ENCODE measurements around the gene BACH2.

DNA sequence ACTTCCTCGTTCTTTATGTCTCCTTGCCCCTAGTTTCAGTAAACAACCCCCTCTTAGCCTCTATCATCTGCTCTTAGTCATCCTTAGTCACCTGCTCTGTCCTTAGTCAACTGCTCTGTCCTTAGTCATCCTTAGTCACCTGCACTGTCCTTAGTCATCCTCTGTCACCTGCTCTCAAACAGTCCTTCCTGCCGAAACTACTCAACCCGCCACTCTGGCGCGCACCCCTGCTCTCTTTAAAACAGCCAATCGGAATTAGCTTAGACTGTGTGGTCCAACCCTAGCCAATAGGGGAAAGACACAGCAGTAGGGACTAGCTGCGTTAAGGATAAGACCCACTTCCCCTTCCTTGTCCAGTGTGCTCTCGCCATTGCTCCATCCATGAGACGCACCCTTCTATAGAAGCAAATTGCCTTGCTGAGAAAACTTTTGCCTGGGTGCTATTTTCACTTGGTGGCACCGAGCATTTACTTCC, 73.9 kb downstream of the BACH2 start:
- TF ChIP-seq REST (IDR thresholded peaks at IDR 0.05; ENCODE audit: borderline replicate concordance) (no peak), REST (CRISPR knock-in tag; IDR thresholded peaks at IDR 0.05; ENCODE audit: low read depth) (no peak), ZFPM2 (CRISPR knock-in tag; IDR thresholded peaks at IDR 0.05) (no peak), TRIM24 (IDR thresholded peaks at IDR 0.05) (peak; percentile 94 to 97), ZNF436 (CRISPR knock-in tag; IDR thresholded peaks at IDR 0.05) (no peak), SNRNP70 (optimal IDR thresholded peaks at IDR 0.05; ENCODE audit: low read depth, low read length) (no peak), ARID4B (CRISPR knock-in tag; IDR thresholded peaks at IDR 0.05) (no peak), MTF1 (CRISPR knock-in tag; IDR thresholded peaks at IDR 0.05; ENCODE audit: borderline replicate concordance) (no peak), PHF8 (IDR thresholded peaks at IDR 0.05; ENCODE audit: borderline replicate concordance, low read length) (no peak), BMI1 (IDR thresholded peaks at IDR 0.05; ENCODE audit: low read length) (no peak), TCF7 (IDR thresholded peaks at IDR 0.05; ENCODE audit: borderline replicate concordance) (no peak)
- TF ChIP-seq, protein P1, sequence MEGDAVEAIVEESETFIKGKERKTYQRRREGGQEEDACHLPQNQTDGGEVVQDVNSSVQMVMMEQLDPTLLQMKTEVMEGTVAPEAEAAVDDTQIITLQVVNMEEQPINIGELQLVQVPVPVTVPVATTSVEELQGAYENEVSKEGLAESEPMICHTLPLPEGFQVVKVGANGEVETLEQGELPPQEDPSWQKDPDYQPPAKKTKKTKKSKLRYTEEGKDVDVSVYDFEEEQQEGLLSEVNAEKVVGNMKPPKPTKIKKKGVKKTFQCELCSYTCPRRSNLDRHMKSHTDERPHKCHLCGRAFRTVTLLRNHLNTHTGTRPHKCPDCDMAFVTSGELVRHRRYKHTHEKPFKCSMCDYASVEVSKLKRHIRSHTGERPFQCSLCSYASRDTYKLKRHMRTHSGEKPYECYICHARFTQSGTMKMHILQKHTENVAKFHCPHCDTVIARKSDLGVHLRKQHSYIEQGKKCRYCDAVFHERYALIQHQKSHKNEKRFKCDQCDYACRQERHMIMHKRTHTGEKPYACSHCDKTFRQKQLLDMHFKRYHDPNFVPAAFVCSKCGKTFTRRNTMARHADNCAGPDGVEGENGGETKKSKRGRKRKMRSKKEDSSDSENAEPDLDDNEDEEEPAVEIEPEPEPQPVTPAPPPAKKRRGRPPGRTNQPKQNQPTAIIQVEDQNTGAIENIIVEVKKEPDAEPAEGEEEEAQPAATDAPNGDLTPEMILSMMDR (IDR thresholded peaks at IDR 0.05 in 2 of 3, conservative IDR thresholded peaks at IDR 0.05 in 1 of 3; ENCODE audit: insufficient read depth in 2 of 3, low read depth in 1 of 3, low read length in 3 of 3): no peak

Data from K562 (cell line).